Activated CD8-positive, alpha-beta memory T cell treated with anti-CD3 and anti-CD28 coated beads, Interleukin-2, amount 10 ng/mL, durations not matched to agents 7 days and 5 days (primary cell): ENCODE results near the gene SLC49A3. TPM values are rescaled to one million over a fixed set of nuclear protein-coding genes. Genes with fewer than 3 reads are reported as not detected.
A peak's percentile ranks its signal among the peaks of the same experiment; 100 is the strongest.

ENCODE experiments used
- ATAC-seq: fragments of 150-1000 bp; cut with Tn5 transposase; one replicate; pipeline ENCODE4 v1.10.0; 2021; ENCODE audit warnings: moderate library complexity
- CTCF ChIA-PET: fragments of 350-600 bp; sonication (Branson Sonifier 250); formaldehyde crosslinking; loops from one replicate; lab custom pipeline; 2021; ENCODE audit warnings: antibody characterized with exemption; lab: Charles Lee
- DNase-seq: peaks from one replicate; pipeline ENCODE4 v3.0.0-alpha.2; 2020
- H3K27ac Mint-ChIP-seq: one replicate; pipeline ENCODE4 v1.8.0; 2021; ENCODE audit warnings: mild to moderate bottlenecking, mixed read lengths
- H3K27me3 Mint-ChIP-seq: one replicate; pipeline ENCODE4 v1.8.0; 2021; ENCODE audit warnings: mixed read lengths
- H3K36me3 Mint-ChIP-seq: one replicate; pipeline ENCODE4 v1.8.0; 2021; ENCODE audit warnings: mild to moderate bottlenecking, mixed read lengths
- H3K4me1 Mint-ChIP-seq: one replicate; pipeline ENCODE4 v1.8.0; 2021; ENCODE audit warnings: mixed read lengths
- H3K4me3 Mint-ChIP-seq: one replicate; pipeline ENCODE4 v1.8.0; 2021; ENCODE audit warnings: mild to moderate bottlenecking, moderate library complexity, mixed read lengths
- H3K9me3 Mint-ChIP-seq: one replicate; pipeline ENCODE4 v1.8.0; 2022; ENCODE audit warnings: low read depth, mixed read lengths
- total RNA-seq, 2 experiments: library from RNA; stranded (reverse); gene quantifications; one replicate each; pipeline ENCODE4 v1.2.3, GENCODE V29; 2021

The SLC49A3 gene
- total RNA-seq, 2 experiments from 2014 or later, result 1.1 to 1.5 TPM

DNA sequence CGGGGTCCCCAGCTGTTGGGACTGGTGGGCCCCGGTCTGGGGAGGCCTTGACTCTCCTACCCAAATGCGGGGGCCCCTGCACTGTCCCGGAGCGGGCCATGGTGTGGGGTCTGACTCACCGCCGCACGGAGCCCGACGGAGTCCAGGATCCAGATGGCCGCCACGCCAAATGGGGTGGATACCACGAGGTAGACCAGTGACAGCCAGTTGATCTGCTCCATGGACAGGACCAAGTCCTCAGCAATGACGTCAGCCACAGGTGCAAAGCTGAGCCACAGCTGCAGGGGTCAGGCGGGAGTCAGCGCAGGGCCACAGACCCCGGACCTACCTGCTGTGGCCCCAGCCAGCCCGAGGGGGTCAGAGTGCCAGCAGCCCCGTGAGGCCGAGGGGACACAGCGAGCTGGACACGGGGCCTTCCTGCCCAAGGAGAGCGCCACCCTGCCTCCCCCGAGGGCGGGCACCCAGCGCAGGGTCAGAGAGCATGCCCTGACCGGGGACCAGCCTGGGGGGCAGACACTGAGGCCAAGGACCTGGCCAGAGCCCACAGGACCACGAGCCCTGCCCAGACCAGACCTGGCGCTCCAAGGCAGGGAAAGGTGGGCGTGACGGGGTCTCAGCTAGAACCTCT, 2.4 kb downstream of the SLC49A3 start:
- Mint-ChIP-seq H3K36me3 (no peaks in the 10 kb centered on the region), H3K27me3 (no peaks in the 10 kb centered on the region), H3K27ac (no peak overlapping the region), H3K4me1 (peaks cover 4% of the 10 kb centered on the region), H3K9me3 (no peaks in the 10 kb centered on the region), H3K4me3 (no peak overlapping the region)
- CTCF ChIA-PET, result interaction anchor here (1.3 kb wide), 1 partner anchor 13 kb away, joined by 3 read pairs; no protein-coding TSS in a partner anchor
- no peak for DNase-seq
- no peak for ATAC-seq

DNA sequence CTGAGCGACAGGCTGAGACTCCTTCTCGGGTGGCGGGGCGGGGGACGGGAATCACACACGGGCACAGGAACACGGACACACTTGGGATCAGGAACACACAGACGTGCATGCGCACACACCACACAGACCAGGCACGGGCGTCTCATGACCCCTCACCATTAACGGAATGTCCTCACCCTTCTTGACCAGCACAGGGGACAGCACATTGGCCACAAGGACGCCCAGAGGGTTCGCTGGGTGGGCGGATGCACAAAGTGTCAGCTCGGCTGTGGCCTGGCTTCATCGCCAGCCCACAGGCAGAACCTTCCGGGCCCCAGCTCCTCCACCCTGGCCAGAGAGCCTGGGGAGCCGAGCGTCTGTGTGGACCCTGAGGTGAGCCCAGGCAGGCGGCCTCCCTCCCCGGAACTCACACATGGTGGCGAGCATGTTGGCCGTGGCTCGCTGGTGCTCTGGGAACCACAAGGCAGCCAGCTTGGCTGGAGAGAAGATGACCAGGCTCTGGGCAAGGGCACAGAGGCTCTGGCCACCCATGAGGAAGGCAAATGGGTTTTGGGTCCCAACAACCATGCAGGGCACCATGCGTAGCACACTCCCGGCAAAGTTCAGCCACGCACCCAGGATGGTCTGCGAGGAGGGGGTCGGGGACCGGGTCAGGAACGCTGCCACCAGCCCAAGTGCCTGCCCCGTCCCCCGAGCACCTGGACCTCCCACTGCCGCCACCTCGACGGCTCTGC, 3.1 kb downstream of the SLC49A3 start:
- Mint-ChIP-seq H3K27me3 (no peaks in the 10 kb centered on the region), H3K27ac (no peak overlapping the region), H3K4me1 (peaks cover 4% of the 10 kb centered on the region), H3K4me3 (no peak overlapping the region), H3K36me3 (no peaks in the 10 kb centered on the region), H3K9me3 (no peaks in the 10 kb centered on the region)
- DNase-seq (no peak), ATAC-seq (no peak)
- CTCF ChIA-PET, result no interaction called here

DNA sequence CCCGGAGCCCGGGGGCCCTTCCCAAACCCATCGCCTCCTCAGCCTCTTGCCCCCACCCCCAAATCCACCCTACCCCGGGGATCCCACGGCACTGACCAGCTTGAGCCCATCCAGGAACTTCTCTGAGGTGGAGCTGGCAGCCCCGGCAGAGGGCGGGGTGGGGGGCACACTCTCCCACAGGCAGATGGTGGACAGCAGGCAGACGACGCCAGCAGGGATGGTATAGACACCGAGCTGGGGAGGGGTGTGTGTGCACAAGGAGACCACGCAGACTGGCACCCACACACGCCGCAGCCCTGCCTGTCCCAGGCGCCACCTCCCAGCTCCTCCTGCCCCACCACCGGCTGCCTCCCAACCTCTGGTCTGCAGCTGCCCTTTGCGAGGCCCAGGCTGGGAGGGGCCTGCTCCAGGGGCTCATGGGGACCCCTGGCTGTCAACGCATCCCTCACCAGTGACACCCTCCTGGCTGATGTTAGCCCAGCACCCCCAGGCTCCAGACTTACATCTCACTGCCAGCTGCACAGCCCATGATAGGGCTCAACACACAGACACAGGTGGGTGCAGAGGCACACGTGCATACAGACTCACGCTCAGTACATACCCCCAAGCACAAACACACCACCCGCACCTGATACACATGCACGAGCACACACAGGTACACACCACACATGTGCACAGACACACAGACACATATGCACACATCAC, 4.2 kb downstream of the SLC49A3 start:
- ATAC-seq, result no peak
- H3K4me3 Mint-ChIP-seq, result no peak overlapping the region
- H3K36me3 Mint-ChIP-seq, result no peaks in the 10 kb centered on the region
- DNase-seq, result no peak
- CTCF ChIA-PET, result interaction anchor here (0.7 to 1.7 kb wide), 5 partner anchors 10 to 302 kb away, joined by 3 to 6 read pairs (median 5); partner anchors contain the start of genes ATP5ME, IDUA and MYL5
- no peaks in the 10 kb centered on the region for H3K9me3 Mint-ChIP-seq
- no peaks in the 10 kb centered on the region for H3K27me3 Mint-ChIP-seq
- peaks cover 10% of the 10 kb centered on the region for H3K4me1 Mint-ChIP-seq
- H3K27ac Mint-ChIP-seq, result no peak overlapping the region

DNA sequence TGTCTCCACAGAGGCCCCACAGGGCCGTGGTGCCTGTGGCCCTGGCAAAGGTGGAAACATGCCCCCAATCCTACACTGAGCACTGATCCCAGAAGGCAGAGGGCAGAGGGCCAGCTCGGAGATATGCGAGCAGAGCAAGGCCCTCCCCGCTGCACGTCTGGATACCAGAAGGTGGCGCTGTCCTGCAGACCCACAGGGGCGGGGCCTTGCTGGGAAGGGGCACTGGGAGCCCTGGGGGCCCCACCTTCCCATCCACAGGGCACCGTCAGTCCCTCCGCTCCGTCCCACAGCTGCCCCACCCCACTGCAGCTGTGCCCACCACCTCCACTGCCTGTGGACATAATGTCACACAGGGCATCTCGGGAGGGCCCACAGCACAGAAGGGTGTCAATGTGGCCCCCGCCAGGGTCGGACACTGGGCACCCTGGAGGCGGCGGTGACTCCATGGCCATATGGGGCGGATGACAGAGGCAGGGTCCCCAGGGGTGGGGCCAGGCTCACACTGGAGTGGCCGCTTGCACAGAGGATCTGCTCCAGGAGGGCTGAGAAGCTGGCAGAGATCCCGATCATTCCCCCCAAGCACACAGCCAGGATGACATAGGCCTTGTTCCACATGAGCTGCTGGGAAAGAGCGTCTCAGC, 4.8 kb downstream of the SLC49A3 start:
- H3K4me3 Mint-ChIP-seq, result no peak overlapping the region
- CTCF ChIA-PET, result interaction anchor here (0.6 to 1.7 kb wide), 10 partner anchors 9 to 303 kb away, joined by 3 to 6 read pairs (median 4); partner anchors contain the start of genes ATP5ME, IDUA and MYL5
- H3K4me1 Mint-ChIP-seq, result peaks cover 9% of the 10 kb centered on the region
- no peak for ATAC-seq
- no peaks in the 10 kb centered on the region for H3K9me3 Mint-ChIP-seq
- H3K27me3 Mint-ChIP-seq, result no peaks in the 10 kb centered on the region
- H3K27ac Mint-ChIP-seq, result no peak overlapping the region
- no peaks in the 10 kb centered on the region for H3K36me3 Mint-ChIP-seq
- DNase-seq, result peak; percentile 62

DNA sequence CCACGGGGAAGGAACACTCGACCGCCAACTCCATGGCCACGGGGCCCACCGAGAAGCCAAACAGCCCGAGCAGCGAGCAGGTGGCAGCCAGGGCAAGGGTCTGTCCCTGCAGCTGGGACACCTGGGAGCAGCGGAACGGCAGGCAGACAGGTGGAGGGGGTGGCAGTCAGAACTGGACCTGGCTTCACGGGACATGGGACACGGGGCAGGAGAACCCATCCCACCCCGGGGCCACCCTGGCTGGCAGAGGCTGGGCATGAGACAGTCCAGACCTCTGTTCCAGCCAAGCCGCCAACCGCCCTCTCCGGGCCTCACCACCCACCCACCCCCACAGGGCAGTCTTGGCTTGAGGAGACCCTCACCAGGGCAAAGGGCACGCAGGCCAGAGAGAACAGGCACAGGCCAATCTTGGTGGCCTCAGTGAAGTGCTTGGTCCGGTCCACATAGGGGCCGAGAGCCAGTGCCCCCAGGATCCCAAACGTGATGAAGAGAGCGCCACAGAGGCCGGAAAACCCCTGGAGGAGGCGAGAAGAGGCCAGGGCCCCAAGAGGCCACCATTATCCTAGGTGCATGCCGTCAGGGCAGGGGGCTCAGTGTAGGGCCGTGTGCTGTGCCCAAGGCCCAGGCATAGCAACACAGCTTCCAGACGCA, 5.6 kb downstream of the SLC49A3 start:
- Mint-ChIP-seq H3K9me3 (no peaks in the 10 kb centered on the region), H3K27ac (no peak overlapping the region), H3K27me3 (no peaks in the 10 kb centered on the region), H3K4me3 (no peak overlapping the region), H3K4me1 (peaks cover 9% of the 10 kb centered on the region), H3K36me3 (no peaks in the 10 kb centered on the region)
- DNase-seq (no peak), ATAC-seq (no peak)
- CTCF ChIA-PET, result interaction anchor here (0.6 to 1.7 kb wide), 8 partner anchors 9 to 304 kb away, joined by 3 to 6 read pairs (median 4); partner anchors contain the start of genes ATP5ME, IDUA and MYL5

DNA sequence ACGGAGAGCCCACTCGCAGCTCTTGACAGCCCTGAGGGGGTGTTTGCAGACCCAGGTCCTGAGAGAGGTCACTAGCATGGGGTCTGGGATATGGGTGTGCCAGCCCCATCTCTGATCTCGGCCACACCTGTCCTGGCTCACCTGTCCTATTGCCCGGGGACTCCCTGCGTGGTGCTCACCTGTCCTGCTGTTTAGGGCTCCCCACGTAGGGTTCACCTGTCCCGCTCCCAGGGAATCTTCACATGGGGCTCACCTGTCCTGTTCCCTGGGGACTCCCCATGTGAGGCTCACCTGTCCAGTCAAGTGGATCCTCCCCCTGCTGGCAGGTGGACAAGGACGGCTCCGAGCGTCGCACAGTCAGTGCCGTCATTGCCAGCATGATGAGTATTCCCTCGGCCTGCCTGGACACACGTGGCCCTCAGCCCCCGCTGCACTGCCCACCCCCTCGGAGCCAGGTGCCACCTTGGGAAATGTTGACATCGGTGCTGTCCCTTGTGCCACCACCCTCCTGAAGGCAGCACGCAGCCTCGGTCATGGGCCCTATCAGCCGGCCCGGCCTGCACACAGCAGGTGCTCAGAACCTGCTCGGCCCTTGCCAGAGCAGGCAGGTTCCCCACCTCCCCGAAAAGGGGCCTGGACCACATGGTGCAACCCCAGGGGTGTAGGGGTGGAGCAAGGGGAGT, 6.3 kb downstream of the SLC49A3 start:
- no peak overlapping the region for H3K4me3 Mint-ChIP-seq
- no peaks in the 10 kb centered on the region for H3K27me3 Mint-ChIP-seq
- peaks cover 9% of the 10 kb centered on the region for H3K4me1 Mint-ChIP-seq
- no peak for ATAC-seq
- no peak overlapping the region for H3K27ac Mint-ChIP-seq
- H3K36me3 Mint-ChIP-seq, result no peaks in the 10 kb centered on the region
- CTCF ChIA-PET, result no interaction called here
- no peaks in the 10 kb centered on the region for H3K9me3 Mint-ChIP-seq
- DNase-seq, result no peak

DNA sequence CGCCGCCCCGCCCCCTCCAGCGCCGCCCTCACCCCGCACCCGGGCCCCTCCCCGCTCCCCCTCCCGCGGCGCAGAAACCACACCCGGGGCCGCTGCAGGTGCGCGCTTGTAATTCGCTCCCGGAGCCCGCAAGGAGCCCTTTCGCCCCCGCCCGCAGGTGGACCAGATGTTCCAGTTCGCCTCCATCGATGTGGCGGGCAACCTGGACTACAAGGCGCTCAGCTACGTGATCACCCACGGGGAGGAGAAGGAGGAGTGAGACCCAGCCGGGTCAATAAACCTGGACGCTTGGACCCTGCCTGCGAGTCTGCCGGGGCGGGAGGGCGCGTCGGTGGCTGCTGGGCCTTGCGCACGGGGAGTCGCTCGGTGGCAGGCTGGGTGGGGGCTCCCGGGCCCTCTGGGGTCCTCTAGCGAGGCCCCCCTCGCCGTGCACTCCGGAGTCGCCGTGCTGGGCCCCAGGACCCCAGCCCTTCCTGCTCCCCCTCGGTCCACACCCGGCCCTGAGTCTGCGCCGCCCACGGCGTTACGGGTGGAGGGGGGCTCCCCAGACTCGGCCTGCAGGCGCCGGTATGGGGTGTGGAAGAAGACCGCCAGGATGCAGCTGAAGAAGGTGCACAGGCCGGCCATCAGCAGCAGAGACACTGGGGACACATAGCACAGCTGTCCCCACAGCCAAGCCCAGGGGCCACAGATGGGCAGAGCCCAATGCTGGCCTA, 7.1 kb downstream of the SLC49A3 start:
- peak overlapping the region; percentile 20 for H3K4me3 Mint-ChIP-seq
- DNase-seq (peak; percentile 65), ATAC-seq (peak; percentile 11)
- no peaks in the 10 kb centered on the region for H3K9me3 Mint-ChIP-seq
- CTCF ChIA-PET, result no interaction called here
- no peaks in the 10 kb centered on the region for H3K36me3 Mint-ChIP-seq
- H3K27ac Mint-ChIP-seq, result no peak overlapping the region
- H3K4me1 Mint-ChIP-seq, result peaks cover 9% of the 10 kb centered on the region
- no peaks in the 10 kb centered on the region for H3K27me3 Mint-ChIP-seq

DNA sequence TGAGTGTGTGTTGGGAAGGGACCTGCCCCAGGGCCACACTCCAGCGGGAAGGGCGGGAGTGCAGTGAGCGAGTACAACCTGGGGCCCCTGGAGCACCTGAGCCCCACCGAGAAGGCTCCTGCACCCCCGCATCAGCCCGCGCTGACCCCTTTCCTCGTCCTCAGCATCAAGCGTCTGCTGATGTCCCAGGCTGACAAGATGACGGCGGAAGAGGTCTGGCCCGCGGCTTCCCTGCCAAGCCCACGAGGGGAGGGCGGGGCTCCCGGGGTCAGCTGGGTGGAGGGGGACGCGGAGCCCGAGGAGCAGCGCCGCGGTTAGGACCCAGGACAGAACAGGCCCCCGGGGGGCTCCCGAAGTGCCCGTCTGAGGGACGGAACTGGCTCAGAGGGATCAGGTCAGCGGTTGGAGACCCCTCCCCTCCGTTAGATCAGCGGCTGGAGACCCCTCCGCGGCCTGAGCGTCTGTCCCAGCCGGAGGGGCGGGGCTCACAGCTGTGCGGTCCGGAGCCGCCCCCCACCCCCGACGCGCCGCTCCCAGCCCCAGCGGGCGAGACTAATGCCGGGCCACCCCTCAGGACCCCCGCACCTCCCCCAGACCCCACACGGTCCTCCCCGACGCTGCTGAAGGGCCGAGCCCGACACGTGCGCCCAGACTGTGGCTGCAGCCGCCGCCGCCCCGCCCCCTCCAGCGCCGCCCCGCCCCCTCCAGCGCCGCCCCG, 7.9 kb downstream of the SLC49A3 start:
- peaks cover 10% of the 10 kb centered on the region for H3K4me1 Mint-ChIP-seq
- H3K4me3 Mint-ChIP-seq, result peak overlapping the region; percentile 70
- no peaks in the 10 kb centered on the region for H3K9me3 Mint-ChIP-seq
- no peaks in the 10 kb centered on the region for H3K27me3 Mint-ChIP-seq
- CTCF ChIA-PET, result interaction anchor here (1.5 kb wide), 1 partner anchor 60 kb away, joined by 4 read pairs; no protein-coding TSS in a partner anchor
- DNase-seq, result peak; percentile 88
- H3K36me3 Mint-ChIP-seq, result no peaks in the 10 kb centered on the region
- H3K27ac Mint-ChIP-seq, result peak overlapping the region; percentile 80
- peak; percentile 82 for ATAC-seq

DNA sequence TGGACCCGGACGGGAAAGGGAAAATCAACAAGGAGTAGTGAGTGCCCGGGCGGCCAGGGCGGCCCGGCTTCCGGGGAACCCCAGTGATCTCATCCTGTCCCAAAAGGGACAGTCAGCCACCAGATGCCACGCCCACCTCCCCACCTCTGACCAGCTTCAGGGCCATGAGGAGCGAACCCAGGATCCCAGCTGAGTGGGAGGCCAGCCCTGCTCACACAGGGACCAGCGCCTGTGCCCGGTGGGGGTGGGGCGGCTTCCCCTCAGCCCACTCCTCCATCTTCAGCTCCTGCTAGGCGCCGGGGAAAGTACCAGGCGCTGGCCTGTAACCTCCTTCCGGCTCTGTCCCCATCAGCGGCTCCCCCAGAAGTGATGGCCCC, 8.4 kb downstream of the SLC49A3 start:
- no peaks in the 10 kb centered on the region for H3K9me3 Mint-ChIP-seq
- H3K4me3 Mint-ChIP-seq, result peak overlapping the region; percentile 70
- DNase-seq (no peak), ATAC-seq (peak; percentile 50)
- H3K27me3 Mint-ChIP-seq, result no peaks in the 10 kb centered on the region
- CTCF ChIA-PET, result interaction anchor here (1.5 kb wide), 1 partner anchor 61 kb away, joined by 4 read pairs; no protein-coding TSS in a partner anchor
- peaks cover 16% of the 10 kb centered on the region for H3K4me1 Mint-ChIP-seq
- peak overlapping the region; percentile 80 for H3K27ac Mint-ChIP-seq
- no peaks in the 10 kb centered on the region for H3K36me3 Mint-ChIP-seq

DNA sequence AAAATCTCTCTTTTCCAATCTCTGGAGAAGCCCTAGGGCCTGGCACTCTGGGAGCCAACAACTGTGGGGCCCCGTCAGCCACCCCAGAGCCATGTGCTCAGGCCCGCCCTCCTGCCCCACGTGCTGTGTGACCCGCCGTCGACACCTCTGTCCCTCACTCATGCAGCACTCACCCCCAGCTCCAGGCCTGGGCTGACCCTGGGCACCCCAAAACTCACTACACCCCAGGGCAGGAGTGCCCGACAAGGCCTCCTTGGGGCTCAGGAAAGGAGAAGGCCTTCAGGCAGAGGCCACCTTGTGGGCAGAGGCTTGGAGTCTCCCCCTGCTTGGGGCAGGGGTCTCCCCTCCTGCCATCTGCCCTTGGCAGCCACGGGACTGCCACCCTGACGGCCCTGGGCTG, 8.9 kb downstream of the SLC49A3 start:
- peaks cover 19% of the 10 kb centered on the region for H3K4me1 Mint-ChIP-seq
- H3K36me3 Mint-ChIP-seq, result no peaks in the 10 kb centered on the region
- no peaks in the 10 kb centered on the region for H3K27me3 Mint-ChIP-seq
- ATAC-seq (no peak), DNase-seq (no peak)
- CTCF ChIA-PET, result interaction anchor here (1.5 kb wide), 1 partner anchor 61 kb away, joined by 4 read pairs; no protein-coding TSS in a partner anchor
- peak overlapping the region; percentile 70 for H3K4me3 Mint-ChIP-seq
- peak overlapping the region; percentile 80 for H3K27ac Mint-ChIP-seq
- H3K9me3 Mint-ChIP-seq, result no peaks in the 10 kb centered on the region

DNA sequence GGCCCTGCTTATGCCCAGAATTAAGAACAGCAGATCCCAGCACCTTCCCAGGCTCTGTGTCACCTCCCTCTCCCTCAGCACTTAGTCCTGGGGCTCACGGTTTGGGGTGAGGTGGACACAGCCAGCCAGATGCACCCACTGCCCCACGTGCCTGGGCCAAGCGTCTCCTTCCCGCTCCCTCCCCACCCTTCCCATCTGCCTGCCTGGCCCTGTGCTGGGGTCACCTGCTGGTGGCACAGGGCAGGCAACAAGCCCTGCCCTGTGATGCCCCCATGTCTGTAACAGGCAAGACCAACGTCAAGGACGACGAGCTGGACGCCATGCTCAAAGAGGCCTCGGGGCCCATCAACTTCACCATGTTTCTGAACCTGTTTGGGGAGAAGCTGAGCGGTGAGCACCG, 9.3 kb downstream of the SLC49A3 start:
- Mint-ChIP-seq H3K4me1 (peaks cover 19% of the 10 kb centered on the region), H3K27me3 (no peaks in the 10 kb centered on the region), H3K4me3 (no peak overlapping the region), H3K9me3 (no peaks in the 10 kb centered on the region), H3K27ac (no peak overlapping the region), H3K36me3 (no peaks in the 10 kb centered on the region)
- CTCF ChIA-PET, result interaction anchor here (1.5 kb wide), 1 partner anchor 62 kb away, joined by 4 read pairs; no protein-coding TSS in a partner anchor
- DNase-seq (no peak), ATAC-seq (no peak)
